BE2C (cell line): ENCODE data around the gene PLVAP. TPM values are rescaled to one million over a fixed set of nuclear protein-coding genes. Genes with fewer than 3 reads are reported as not detected.

Experiments
- DNase-seq: peaks from one replicate; pipeline ENCODE4 v3.0.0-alpha.2; 2020
- H3K27me3 ChIP-seq: fragments of 250-450 bp; sonication (Bioruptor Pico); 2 replicates; pipeline ENCODE4 v1.5.1; 2020; ENCODE audit warnings: mild to moderate bottlenecking
- H3K36me3 ChIP-seq: fragments of 250-450 bp; sonication (Bioruptor Pico); 2 replicates; pipeline ENCODE4 v1.5.1; 2020; ENCODE audit warnings: mild to moderate bottlenecking
- H3K4me1 ChIP-seq: fragments of 250-450 bp; sonication (Bioruptor Pico); 2 replicates; pipeline ENCODE4 v1.5.1; 2020
- H3K4me3 ChIP-seq: 2 replicates; pipeline ENCODE4 v1.5.1; 2011; ENCODE audit warnings: low read depth, low read length
- H3K9me3 ChIP-seq: fragments of 250-450 bp; sonication (Bioruptor Pico); 2 replicates; pipeline ENCODE4 v1.5.1; 2020
- polyA plus RNA-seq: library from polyadenylated mRNA; unstranded; fragments of >200 nt; gene quantifications from one replicate; pipeline ENCODE4 v1.2.1, GENCODE V29; 2012; ENCODE audit warnings: low read depth, missing spikeins; ENCODE audit not compliant: insufficient read length, insufficient read depth
- TF ChIP-seq, protein P1 (sequence below): IDR thresholded peaks from 2 replicates; pipeline ENCODE4 v1.5.1; 2012; ENCODE audit warnings: mild to moderate bottlenecking, low read depth, low read length

PLVAP gene, protein sequence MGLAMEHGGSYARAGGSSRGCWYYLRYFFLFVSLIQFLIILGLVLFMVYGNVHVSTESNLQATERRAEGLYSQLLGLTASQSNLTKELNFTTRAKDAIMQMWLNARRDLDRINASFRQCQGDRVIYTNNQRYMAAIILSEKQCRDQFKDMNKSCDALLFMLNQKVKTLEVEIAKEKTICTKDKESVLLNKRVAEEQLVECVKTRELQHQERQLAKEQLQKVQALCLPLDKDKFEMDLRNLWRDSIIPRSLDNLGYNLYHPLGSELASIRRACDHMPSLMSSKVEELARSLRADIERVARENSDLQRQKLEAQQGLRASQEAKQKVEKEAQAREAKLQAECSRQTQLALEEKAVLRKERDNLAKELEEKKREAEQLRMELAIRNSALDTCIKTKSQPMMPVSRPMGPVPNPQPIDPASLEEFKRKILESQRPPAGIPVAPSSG
- polyA plus RNA-seq, result not detected

DNA sequence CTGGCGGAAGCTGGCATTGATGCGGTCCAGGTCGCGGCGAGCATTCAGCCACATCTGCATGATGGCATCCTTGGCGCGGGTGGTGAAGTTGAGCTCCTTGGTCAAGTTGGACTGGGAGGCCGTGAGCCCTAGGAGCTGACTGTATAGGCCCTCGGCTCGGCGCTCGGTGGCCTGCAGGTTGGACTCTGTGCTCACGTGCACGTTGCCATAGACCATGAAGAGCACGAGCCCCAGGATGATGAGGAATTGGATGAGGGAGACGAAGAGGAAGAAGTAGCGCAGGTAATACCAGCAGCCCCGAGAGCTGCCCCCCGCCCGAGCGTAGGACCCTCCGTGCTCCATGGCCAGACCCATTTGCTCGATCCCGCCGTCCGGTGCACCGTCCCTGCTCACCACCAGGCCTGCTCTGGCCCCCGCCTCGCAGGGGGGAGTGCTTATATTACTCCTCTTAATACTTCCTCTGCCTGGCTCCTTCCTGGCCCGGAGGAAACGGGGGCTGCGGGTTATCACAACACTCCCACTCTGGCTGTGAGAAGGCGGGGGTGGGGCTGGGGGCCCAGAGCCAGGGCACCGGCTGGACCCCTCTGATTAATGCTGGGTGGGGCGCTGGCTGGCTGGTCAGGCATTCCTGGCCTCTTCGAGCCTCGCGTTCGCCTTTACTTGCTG is at the start of gene PLVAP:
Gene PLVAP (minus strand): TSS at position 408 of the 666 bp plus-strand sequence. CDS start 54 bp downstream, at position 354.
- TF ChIP-seq, protein P1, sequence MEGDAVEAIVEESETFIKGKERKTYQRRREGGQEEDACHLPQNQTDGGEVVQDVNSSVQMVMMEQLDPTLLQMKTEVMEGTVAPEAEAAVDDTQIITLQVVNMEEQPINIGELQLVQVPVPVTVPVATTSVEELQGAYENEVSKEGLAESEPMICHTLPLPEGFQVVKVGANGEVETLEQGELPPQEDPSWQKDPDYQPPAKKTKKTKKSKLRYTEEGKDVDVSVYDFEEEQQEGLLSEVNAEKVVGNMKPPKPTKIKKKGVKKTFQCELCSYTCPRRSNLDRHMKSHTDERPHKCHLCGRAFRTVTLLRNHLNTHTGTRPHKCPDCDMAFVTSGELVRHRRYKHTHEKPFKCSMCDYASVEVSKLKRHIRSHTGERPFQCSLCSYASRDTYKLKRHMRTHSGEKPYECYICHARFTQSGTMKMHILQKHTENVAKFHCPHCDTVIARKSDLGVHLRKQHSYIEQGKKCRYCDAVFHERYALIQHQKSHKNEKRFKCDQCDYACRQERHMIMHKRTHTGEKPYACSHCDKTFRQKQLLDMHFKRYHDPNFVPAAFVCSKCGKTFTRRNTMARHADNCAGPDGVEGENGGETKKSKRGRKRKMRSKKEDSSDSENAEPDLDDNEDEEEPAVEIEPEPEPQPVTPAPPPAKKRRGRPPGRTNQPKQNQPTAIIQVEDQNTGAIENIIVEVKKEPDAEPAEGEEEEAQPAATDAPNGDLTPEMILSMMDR, result no peak
- Histone ChIP-seq H3K36me3 (no peaks in the 10 kb centered on the region), H3K4me3 (no peak within 1 kb of the TSS), H3K9me3 (no peaks in the 10 kb centered on the region), H3K4me1 (no peaks in the 10 kb centered on the region), H3K27me3 (no peaks in the 10 kb centered on the region)
- no peak for DNase-seq

DNA sequence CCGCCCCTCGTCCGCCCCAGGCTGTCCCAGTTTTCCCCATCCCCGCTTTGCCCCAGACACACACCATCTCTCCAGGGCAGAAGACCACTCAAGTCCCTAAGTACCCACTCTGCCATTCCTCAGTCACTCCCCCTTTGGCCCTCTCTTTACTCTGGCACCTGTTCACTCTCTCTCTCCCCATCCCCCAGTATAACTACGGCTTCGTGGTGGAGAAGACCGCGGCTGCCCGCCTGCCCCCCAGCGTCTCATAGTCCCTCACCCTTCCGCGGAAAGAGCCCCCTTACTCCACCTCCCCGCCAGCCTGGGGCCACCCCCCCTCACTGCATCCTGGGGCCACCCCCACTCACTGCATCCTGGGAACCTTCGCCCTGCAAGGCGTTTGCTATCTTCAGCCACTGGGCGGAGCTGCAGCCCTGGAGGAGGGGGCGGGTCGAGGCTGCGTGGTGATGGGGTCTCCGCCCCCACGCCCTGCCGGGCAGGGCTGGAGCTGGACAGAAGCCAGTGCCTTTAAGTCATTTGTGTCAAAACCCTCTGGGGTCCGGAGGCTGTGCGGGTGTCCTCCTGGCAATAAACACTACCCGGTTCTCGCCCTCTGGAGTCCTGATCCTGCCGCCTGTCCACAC is 47.7 kb upstream of the PLVAP start:
- Histone ChIP-seq H3K4me3 (peak overlapping the region; percentile 19; the same call in 1 of the 2 replicates), H3K4me1 (0 out of 2 replicates have a peak, but pooled peaks cover 2% of the 10 kb centered on the region), H3K27me3 (no peaks in the 10 kb centered on the region), H3K9me3 (no peaks in the 10 kb centered on the region), H3K36me3 (peaks cover 3% of the 10 kb centered on the region; the same call in 1 of the 2 replicates)
- DNase-seq, result peak; percentile 85
- TF ChIP-seq, protein P1, result peak; percentile 69

DNA sequence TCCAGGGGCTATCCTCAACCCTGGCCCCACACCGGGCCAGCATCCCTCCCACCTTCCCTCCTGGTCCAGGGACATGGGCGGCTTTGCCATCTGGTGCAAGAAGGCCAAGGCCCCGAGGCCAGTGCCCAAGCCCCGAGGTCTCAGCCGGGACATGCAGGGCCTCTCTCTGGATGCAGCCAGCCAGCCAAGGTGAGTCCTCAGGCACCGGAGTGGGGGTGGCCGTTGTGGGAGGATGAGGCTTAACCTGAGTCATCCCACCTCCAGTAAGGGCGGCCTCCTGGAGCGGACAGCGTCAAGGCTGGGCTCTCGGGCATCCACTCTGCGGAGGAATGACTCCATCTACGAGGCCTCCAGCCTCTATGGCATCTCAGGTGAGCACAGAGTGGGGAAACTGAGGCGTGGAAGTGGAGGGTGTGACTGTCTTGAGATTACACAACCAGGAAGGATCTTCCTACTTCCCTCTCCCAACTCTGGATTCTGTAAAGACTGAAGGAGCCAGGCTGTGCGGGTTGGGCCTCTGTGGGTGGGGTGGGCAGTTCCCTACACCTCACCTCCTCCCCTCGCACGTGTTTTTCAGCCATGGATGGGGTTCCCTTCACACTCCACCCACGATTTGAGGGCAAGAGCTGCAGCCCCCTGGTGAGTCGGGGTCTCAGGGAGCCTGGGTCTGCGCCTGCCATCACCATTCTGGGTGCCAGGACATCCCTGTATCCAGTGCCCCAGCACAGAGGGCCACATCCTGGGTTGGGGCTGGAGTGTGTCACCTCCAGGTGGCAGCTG is 46.5 kb upstream of the PLVAP start:
- no peak for DNase-seq
- peaks cover 2% of the 10 kb centered on the region; the same call in 1 of the 2 replicates for H3K4me1 ChIP-seq
- H3K27me3 ChIP-seq, result no peaks in the 10 kb centered on the region
- H3K9me3 ChIP-seq, result no peaks in the 10 kb centered on the region
- H3K36me3 ChIP-seq, result peaks cover 3% of the 10 kb centered on the region; the same call in 1 of the 2 replicates
- TF ChIP-seq, protein P1, result no peak
- no peak overlapping the region for H3K4me3 ChIP-seq

DNA sequence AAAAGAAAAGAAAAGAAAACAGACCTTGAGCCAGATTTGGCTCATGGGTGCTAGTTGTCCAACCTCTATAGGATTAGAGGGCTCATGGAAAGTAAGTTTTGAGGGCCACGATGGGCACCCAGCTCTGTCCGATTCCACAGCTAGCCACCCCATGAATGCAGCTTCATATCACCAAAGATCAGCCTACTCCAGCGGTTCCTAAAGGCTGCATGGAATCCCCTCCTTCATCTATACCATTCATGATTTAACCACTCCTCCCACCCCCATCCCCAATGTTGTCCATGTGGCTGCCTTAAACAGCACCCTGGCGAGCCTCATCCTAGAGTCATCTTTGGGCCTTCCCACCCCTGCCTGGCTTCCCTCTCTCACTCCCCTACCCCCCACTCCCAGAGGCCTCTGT is 44.8 kb upstream of the PLVAP start:
- no peak overlapping the region for H3K4me3 ChIP-seq
- H3K36me3 ChIP-seq, result peaks cover 3% of the 10 kb centered on the region; the same call in 1 of the 2 replicates
- no peaks in the 10 kb centered on the region for H3K9me3 ChIP-seq
- H3K4me1 ChIP-seq, result peaks cover 2% of the 10 kb centered on the region; the same call in 1 of the 2 replicates
- DNase-seq, result no peak
- TF ChIP-seq, protein P1, result no peak
- no peaks in the 10 kb centered on the region for H3K27me3 ChIP-seq

DNA sequence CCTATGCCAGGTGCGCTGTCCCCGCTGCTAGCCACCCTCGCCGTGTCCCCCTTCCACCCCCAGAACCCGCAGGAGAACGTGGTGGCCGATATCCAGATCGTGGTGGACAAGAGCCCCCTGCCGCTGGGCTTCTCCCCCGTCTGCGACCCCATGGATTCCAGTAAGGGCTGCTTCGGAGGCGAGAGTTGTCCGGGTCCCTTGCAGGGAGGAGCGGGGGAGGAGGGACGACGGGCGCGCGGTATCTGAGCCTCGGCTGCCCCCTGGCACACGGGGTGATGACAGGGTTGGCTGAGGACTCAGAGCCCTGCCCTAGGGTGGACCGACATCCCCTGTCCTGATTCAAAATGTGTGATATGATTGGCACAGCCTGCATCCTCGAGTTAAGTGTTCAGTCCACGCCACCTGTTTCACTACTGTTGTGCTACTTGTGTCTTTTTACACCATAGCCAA is 43.4 kb upstream of the PLVAP start:
- peak; percentile 54 for DNase-seq
- TF ChIP-seq, protein P1, result peak; percentile 10; the same call in 1 of the 2 replicates

More for the DNA sequence above, 43.4 kb upstream of the PLVAP start:
- peaks cover 2% of the 10 kb centered on the region; the same call in 1 of the 2 replicates for H3K4me1 ChIP-seq
- no peaks in the 10 kb centered on the region for H3K27me3 ChIP-seq
- peak overlapping the region; percentile 82 for H3K4me3 ChIP-seq
- peaks cover 3% of the 10 kb centered on the region; the same call in 1 of the 2 replicates for H3K36me3 ChIP-seq
- H3K9me3 ChIP-seq, result no peaks in the 10 kb centered on the region
